Epithelial cell of proximal tubule (primary cell): ENCODE results near the gene UNC13D. TPM values are rescaled to one million over a fixed set of nuclear protein-coding genes. Genes with fewer than 3 reads are reported as not detected.

Source experiments
- DNase-seq: peaks from one replicate; pipeline ENCODE4 v3.0.0-alpha.2; 2011; ENCODE audit warnings: low read depth
- H3K4me3 ChIP-seq: 2 replicates; pipeline ENCODE4 v1.5.1; 2011; ENCODE audit warnings: low read depth, mild to moderate bottlenecking, low read length
- CTCF ChIP-seq: conservative IDR thresholded peaks from 2 replicates; pipeline ENCODE4 v1.5.1; 2012; ENCODE audit warnings: low read depth, mild to moderate bottlenecking, low read length
- total RNA-seq: library from RNA; depleted of rRNA; stranded (reverse); fragments of >200 nt; gene quantifications from 2 replicates; pipeline ENCODE4 v1.2.3, GENCODE V29; 2015

UNC13D gene
- total RNA-seq, 1 donor from 2014 or later: 9.2 TPM

- no peak for TF ChIP-seq CTCF
- no peak overlapping the region for H3K4me3 ChIP-seq
- DNase-seq: no peak
These were observed 44.8 kb downstream of the UNC13D start for GRCh38 chr17:75799402-75799801.

GRCh38 chr17:75795820-75796607 lies 48.2 kb downstream of the UNC13D start:
- H3K4me3 ChIP-seq: no peak overlapping the region
- TF ChIP-seq CTCF: no peak
- DNase-seq: no peak

GRCh38 chr17:75793460-75793859 lies 50.7 kb downstream of the UNC13D start:
- no peak overlapping the region for H3K4me3 ChIP-seq
- TF ChIP-seq CTCF: no peak
- DNase-seq: no peak

GRCh38 chr17:75791254-75791653 lies 53.0 kb downstream of the UNC13D start:
- no peak overlapping the region for H3K4me3 ChIP-seq
- TF ChIP-seq CTCF: no peak
- no peak for DNase-seq

- DNase-seq: no peak
- TF ChIP-seq CTCF: no peak
- peak overlapping the region; percentile 66 for H3K4me3 ChIP-seq
These were observed 59.0 kb downstream of the UNC13D start for GRCh38 chr17:75785016-75785890.

- peak within 1 kb of the TSS; percentile 66 for H3K4me3 ChIP-seq
- peak; percentile 96 for DNase-seq
- no peak for TF ChIP-seq CTCF
These were observed 59.7 kb downstream of the UNC13D start, which contains the start of gene UNK for GRCh38 chr17:75784473-75785015. Gene UNK, plus strand, starts transcription at chr17:75784806. Its CDS starts 75 bp downstream, at chr17:75784881.
